ENCODE data around the gene NTMT2. TPM values are rescaled to one million over a fixed set of nuclear protein-coding genes. Genes with fewer than 3 reads are reported as not detected.
"Not testable (repeated sequence)": the region's sequence is repeated elsewhere in the genome, so short reads cannot be mapped to it uniquely, and the experiment has no call there.

NTMT2 gene
- total RNA-seq, 1 experiment from 2014 or later = 0.15 TPM

- no peak for DNase-seq (ENCODE audit: extremely low read depth, low read depth)
These were observed 9.3 kb downstream of the NTMT2 start for GRCh38 chr1:170155055-170155454.

GRCh38 chr1:170156594-170156993 lies 10.8 kb downstream of the NTMT2 start:
- no peak for DNase-seq (ENCODE audit: extremely low read depth, low read depth)

GRCh38 chr1:170157820-170158219 lies 12.1 kb downstream of the NTMT2 start:
- DNase-seq (ENCODE audit: extremely low read depth, low read depth) = no peak

- no peak for DNase-seq (ENCODE audit: extremely low read depth, low read depth)
These were observed 16.9 kb downstream of the NTMT2 start for GRCh38 chr1:170162459-170163246.

- no peak for DNase-seq (ENCODE audit: extremely low read depth, low read depth)
These were observed 18.5 kb downstream of the NTMT2 start for GRCh38 chr1:170164103-170164763.

GRCh38 chr1:170166518-170167180 lies 20.9 kb downstream of the NTMT2 start:
- no peak for DNase-seq (ENCODE audit: extremely low read depth, low read depth)

- peak; percentile 22 for DNase-seq (ENCODE audit: extremely low read depth, low read depth)
These were observed 22.5 kb downstream of the NTMT2 start for GRCh38 chr1:170168265-170168664.

- not testable (repeated sequence) for DNase-seq (ENCODE audit: extremely low read depth, low read depth)
These were observed 24.8 kb downstream of the NTMT2 start for GRCh38 chr1:170170513-170170912.

- no peak for DNase-seq (ENCODE audit: extremely low read depth, low read depth)
These were observed 28.6 kb downstream of the NTMT2 start for GRCh38 chr1:170174395-170174794.

GRCh38 chr1:170175041-170175440 lies 29.3 kb downstream of the NTMT2 start:
- no peak for DNase-seq (ENCODE audit: extremely low read depth, low read depth)

- no peak for DNase-seq (ENCODE audit: extremely low read depth, low read depth)
These were observed 29.7 kb downstream of the NTMT2 start for GRCh38 chr1:170175484-170175883.

- DNase-seq (ENCODE audit: extremely low read depth, low read depth) = no peak
These were observed 31.0 kb downstream of the NTMT2 start for GRCh38 chr1:170176772-170177171.

- no peak for DNase-seq (ENCODE audit: extremely low read depth, low read depth)
These were observed 36.7 kb downstream of the NTMT2 start for GRCh38 chr1:170182442-170182841.

GRCh38 chr1:170192546-170192945 lies 46.8 kb downstream of the NTMT2 start:
- DNase-seq (ENCODE audit: extremely low read depth, low read depth) = no peak

GRCh38 chr1:170194451-170194850 lies 48.7 kb downstream of the NTMT2 start:
- no peak for DNase-seq (ENCODE audit: extremely low read depth, low read depth)

GRCh38 chr1:170196490-170197236 lies 50.9 kb downstream of the NTMT2 start:
- no peak for DNase-seq (ENCODE audit: extremely low read depth, low read depth)

- no peak for DNase-seq (ENCODE audit: extremely low read depth, low read depth)
These were observed 52.3 kb downstream of the NTMT2 start for GRCh38 chr1:170198090-170198489.

GRCh38 chr1:170198584-170198983 lies 52.8 kb downstream of the NTMT2 start:
- no peak for DNase-seq (ENCODE audit: extremely low read depth, low read depth)

GRCh38 chr1:170200161-170200560 lies 54.4 kb downstream of the NTMT2 start:
- no peak for DNase-seq (ENCODE audit: extremely low read depth, low read depth)

GRCh38 chr1:170200621-170201397 lies 55.0 kb downstream of the NTMT2 start:
- DNase-seq (ENCODE audit: extremely low read depth, low read depth) = no peak
